Type B pancreatic cell (in vitro differentiated cells): ENCODE data around the gene GRB10. TPM values are rescaled to one million over a fixed set of nuclear protein-coding genes. Genes with fewer than 3 reads are reported as not detected.
"Not testable (repeated sequence)": the region's sequence is repeated elsewhere in the genome, so short reads cannot be mapped to it uniquely, and the experiment has no call there.

Experiments used
- DNase-seq: peaks from one replicate; pipeline ENCODE4 v3.0.0; 2021; ENCODE audit warnings: mixed read lengths; ENCODE audit not compliant: unreplicated experiment; ENCODE audit errors: extremely low spot score
- H3K27ac Mint-ChIP-seq: 2 replicates; pipeline ENCODE4 v1.8.0; 2021; ENCODE audit warnings: mild to moderate bottlenecking, mixed read lengths
- H3K27me3 Mint-ChIP-seq: 2 replicates; pipeline ENCODE4 v1.8.0; 2021; ENCODE audit warnings: mixed read lengths
- H3K36me3 Mint-ChIP-seq: 2 replicates; pipeline ENCODE4 v1.8.0; 2021; ENCODE audit warnings: mixed read lengths
- H3K4me1 Mint-ChIP-seq: one replicate; pipeline ENCODE4 v1.8.0; 2021; ENCODE audit warnings: mixed read lengths; ENCODE audit not compliant: unreplicated experiment
- H3K4me3 Mint-ChIP-seq: 2 replicates; pipeline ENCODE4 v1.8.0; 2021; ENCODE audit warnings: mild to moderate bottlenecking, mixed read lengths
- H3K9me3 Mint-ChIP-seq: 2 replicates; pipeline ENCODE4 v1.8.0; 2021; ENCODE audit warnings: mixed read lengths
- total RNA-seq: library from RNA; stranded (reverse); gene quantifications from 2 replicates; pipeline ENCODE4 v1.2.1, GENCODE V29; 2021; ENCODE audit warnings: low replicate concordance
- TF ChIP-seq, protein P1 (sequence below): fragments of 200-600 bp; sonication (generic); conservative IDR thresholded peaks from 2 replicates; pipeline ENCODE4 v1.5.0; 2021; ENCODE audit warnings: antibody characterized with exemption, mild to moderate bottlenecking

GRB10 gene
- total RNA-seq, 1 donor from 2014 or later, result 42.3 TPM

DNA sequence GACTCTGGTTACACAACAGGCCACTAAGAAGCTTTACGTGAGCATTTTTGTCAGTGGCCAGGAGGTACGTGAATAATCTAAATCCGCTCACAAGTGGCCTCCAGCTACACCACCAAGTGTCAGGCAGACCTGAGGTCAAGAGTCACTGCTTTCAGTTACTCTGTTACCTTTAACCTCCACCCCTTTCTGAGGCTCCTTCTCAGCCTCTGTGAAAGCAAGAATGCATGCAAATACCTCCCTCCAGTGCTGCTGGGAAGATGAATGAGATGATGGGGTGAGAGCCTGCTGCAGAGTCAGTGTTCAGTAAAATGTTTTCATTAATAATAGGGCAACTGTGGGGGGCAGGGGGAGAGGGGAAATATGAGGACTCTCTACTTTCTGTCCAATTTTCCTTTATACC lies 228.7 kb downstream of the GRB10 start:
- H3K27ac Mint-ChIP-seq, result no peak overlapping the region

GRCh38 chr7:50552921-50553320 lies 229.8 kb downstream of the GRB10 start:
- H3K4me1 Mint-ChIP-seq, result peaks cover 9% of the 10 kb centered on the region
- TF ChIP-seq, protein P1, sequence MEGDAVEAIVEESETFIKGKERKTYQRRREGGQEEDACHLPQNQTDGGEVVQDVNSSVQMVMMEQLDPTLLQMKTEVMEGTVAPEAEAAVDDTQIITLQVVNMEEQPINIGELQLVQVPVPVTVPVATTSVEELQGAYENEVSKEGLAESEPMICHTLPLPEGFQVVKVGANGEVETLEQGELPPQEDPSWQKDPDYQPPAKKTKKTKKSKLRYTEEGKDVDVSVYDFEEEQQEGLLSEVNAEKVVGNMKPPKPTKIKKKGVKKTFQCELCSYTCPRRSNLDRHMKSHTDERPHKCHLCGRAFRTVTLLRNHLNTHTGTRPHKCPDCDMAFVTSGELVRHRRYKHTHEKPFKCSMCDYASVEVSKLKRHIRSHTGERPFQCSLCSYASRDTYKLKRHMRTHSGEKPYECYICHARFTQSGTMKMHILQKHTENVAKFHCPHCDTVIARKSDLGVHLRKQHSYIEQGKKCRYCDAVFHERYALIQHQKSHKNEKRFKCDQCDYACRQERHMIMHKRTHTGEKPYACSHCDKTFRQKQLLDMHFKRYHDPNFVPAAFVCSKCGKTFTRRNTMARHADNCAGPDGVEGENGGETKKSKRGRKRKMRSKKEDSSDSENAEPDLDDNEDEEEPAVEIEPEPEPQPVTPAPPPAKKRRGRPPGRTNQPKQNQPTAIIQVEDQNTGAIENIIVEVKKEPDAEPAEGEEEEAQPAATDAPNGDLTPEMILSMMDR, result no peak
- H3K9me3 Mint-ChIP-seq, result no peaks in the 10 kb centered on the region
- peaks cover 4% of the 10 kb centered on the region for H3K27me3 Mint-ChIP-seq
- H3K27ac Mint-ChIP-seq, result no peak overlapping the region
- H3K4me3 Mint-ChIP-seq, result no peak overlapping the region
- no peaks in the 10 kb centered on the region for H3K36me3 Mint-ChIP-seq
- peak; percentile 70 for DNase-seq

More for the DNA sequence above, 228.7 kb downstream of the GRB10 start:
- Mint-ChIP-seq H3K27me3 (peaks cover 4% of the 10 kb centered on the region), H3K9me3 (no peaks in the 10 kb centered on the region), H3K36me3 (no peaks in the 10 kb centered on the region), H3K4me3 (no peak overlapping the region), H3K4me1 (peaks cover 9% of the 10 kb centered on the region)
- TF ChIP-seq, protein P1, result no peak
- DNase-seq, result peak; percentile 7

DNA sequence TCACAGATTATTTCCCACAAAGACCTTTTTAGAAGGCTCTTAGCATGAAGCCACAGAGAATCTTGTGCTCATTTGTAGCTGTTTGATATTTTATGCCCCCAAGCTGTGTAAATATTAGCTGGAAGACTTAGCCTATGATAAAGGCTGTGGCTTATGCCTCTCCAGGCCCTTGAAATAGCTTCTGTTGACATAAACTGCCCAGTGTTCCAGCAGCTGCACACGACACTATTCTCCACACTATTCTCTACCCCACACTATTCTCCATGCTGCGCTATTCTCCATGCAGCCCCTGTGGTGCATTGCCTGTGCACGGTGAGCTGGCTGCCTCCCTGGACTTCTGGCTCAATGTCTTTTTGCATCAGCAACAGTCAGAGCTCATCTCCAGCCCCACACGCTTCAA lies 230.6 kb downstream of the GRB10 start:
- Mint-ChIP-seq H3K27ac (no peak overlapping the region), H3K27me3 (peaks cover 4% of the 10 kb centered on the region), H3K4me3 (no peak overlapping the region), H3K9me3 (no peaks in the 10 kb centered on the region), H3K4me1 (peaks cover 9% of the 10 kb centered on the region), H3K36me3 (no peaks in the 10 kb centered on the region)
- TF ChIP-seq, protein P1, result no peak
- DNase-seq, result no peak

DNA sequence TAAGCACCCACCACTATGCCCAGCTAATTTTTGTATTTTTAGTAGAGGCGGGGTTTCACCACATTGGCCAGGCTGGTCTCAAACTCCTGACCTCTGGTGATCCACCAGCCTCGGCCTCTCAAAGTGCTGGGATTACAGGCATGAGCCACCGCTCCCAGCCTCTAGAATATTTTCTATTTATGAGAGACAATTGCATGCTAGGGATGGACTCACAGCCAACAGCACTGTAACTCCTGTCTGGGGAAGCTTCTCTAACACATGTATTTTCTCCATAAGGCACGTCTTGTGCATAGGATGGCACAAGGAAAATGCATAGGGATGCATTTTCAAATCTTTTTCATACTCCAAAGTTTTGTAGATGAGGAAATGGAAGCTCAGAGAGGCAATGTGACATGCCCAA lies 237.1 kb downstream of the GRB10 start:
- not testable (repeated sequence) for DNase-seq, H3K27me3 Mint-ChIP-seq, H3K36me3 Mint-ChIP-seq, H3K27ac Mint-ChIP-seq, H3K4me3 Mint-ChIP-seq, H3K9me3 Mint-ChIP-seq
- H3K4me1 Mint-ChIP-seq, result peaks cover 13% of the 10 kb centered on the region

- Mint-ChIP-seq H3K36me3 (no peaks in the 10 kb centered on the region), H3K27me3 (no peaks in the 10 kb centered on the region), H3K9me3 (no peaks in the 10 kb centered on the region), H3K27ac (no peak overlapping the region), H3K4me1 (peaks cover 13% of the 10 kb centered on the region), H3K4me3 (no peak overlapping the region)
- DNase-seq, result no peak
- TF ChIP-seq, protein P1, result no peak
Measured at GRCh38 chr7:50544992-50545391, 237.7 kb downstream of the GRB10 start.

- H3K27ac Mint-ChIP-seq, result no peak overlapping the region
- no peak overlapping the region for H3K4me3 Mint-ChIP-seq
- TF ChIP-seq, protein P1, result no peak
- no peaks in the 10 kb centered on the region for H3K36me3 Mint-ChIP-seq
- peaks cover 13% of the 10 kb centered on the region for H3K4me1 Mint-ChIP-seq
- no peaks in the 10 kb centered on the region for H3K9me3 Mint-ChIP-seq
- H3K27me3 Mint-ChIP-seq, result no peaks in the 10 kb centered on the region
- no peak for DNase-seq
Measured at GRCh38 chr7:50543776-50544442, 238.8 kb downstream of the GRB10 start.
